ENCODE measurements around the gene CPNE8. TPM values are rescaled to one million over a fixed set of nuclear protein-coding genes. Genes with fewer than 3 reads are reported as not detected.

The CPNE8 gene
- polyA plus RNA-seq, 2 of the 4 experiments (the other 2 are of a cell fraction), result 8.0 to 30.1 TPM

GRCh38 chr12:38911611-38912010, 6.2 kb upstream of the CPNE8 start:
- ChIA-PET POLR2A (no interaction called here), CTCF (interaction anchor here (0.8 to 1.9 kb wide), 5 partner anchors 10 to 584 kb away, joined by 3 to 8 read pairs (median 4); no protein-coding TSS in a partner anchor)
- ATAC-seq (peak in 1 of 2 experiments; percentile 25; a peak in 1 of 6 replicates), FAIRE-seq (no peak), DNase-seq (ENCODE audit: low read depth in 1 of 2, low spot score in 1 of 2) (no peak)
- Histone ChIP-seq H3K4me2 (no peak overlapping the region), H3K4me1 (peaks cover 4% of the 10 kb centered on the region; the same call in 1 of the 3 replicates), H3K4me3 (no peak overlapping the region), H3K9me3 (no peaks in the 10 kb centered on the region), H3K27ac (no peak overlapping the region)
- WGBS (ENCODE audit: missing lambda C conversion rate), result 10% methylated on average over 1 of the region's 1 CpG
- TF ChIP-seq ZNF302 (CRISPR knock-in tag; IDR thresholded peaks at IDR 0.05), result no peak
- TF ChIP-seq ELK1 (IDR thresholded peaks at IDR 0.05; ENCODE audit: low read depth, low read length), result no peak
- peak; percentile 41 to 46; a peak in 3 of 5 replicates for TF ChIP-seq RAD21 (conservative IDR thresholded peaks at IDR 0.05 in 1 of 2, IDR thresholded peaks at IDR 0.05 in 1 of 2)
- peak; percentile 39 for TF ChIP-seq CTCF (IDR thresholded peaks at IDR 0.05)
- TF ChIP-seq REST (IDR thresholded peaks at IDR 0.05), result no peak
- no peak for TF ChIP-seq EP300 (IDR thresholded peaks at IDR 0.05)
- TF ChIP-seq SMC3 (IDR thresholded peaks at IDR 0.05), result peak; percentile 19; the same call in 1 of the 3 replicates
- no peak for TF ChIP-seq USF2 (IDR thresholded peaks at IDR 0.05)
- TF ChIP-seq POLR2AphosphoS2 (conservative IDR thresholded peaks at IDR 0.05; ENCODE audit: low read length), result no peak

GRCh38 chr12:38907201-38907923, 2.0 kb upstream of the CPNE8 start:
- TF ChIP-seq FOXS1 (CRISPR knock-in tag; IDR thresholded peaks at IDR 0.05) (no peak), CEBPB (IDR thresholded peaks at IDR 0.05) (no peak), TP53 (CRISPR knock-in tag; IDR thresholded peaks at IDR 0.05) (no peak), FOSB (CRISPR knock-in tag; IDR thresholded peaks at IDR 0.05) (no peak), HOXB5 (CRISPR knock-in tag; IDR thresholded peaks at IDR 0.05) (no peak), PHF8 (IDR thresholded peaks at IDR 0.05; ENCODE audit: borderline replicate concordance, low read depth) (no peak), NPAS2 (CRISPR knock-in tag; IDR thresholded peaks at IDR 0.05; ENCODE audit: borderline replicate concordance) (no peak), ESRRA (IDR thresholded peaks at IDR 0.05; ENCODE audit: borderline replicate concordance, low read length) (no peak), MAX (IDR thresholded peaks at IDR 0.05) (no peak)
- ChIA-PET CTCF (interaction anchor here (0.6 to 3.5 kb wide), 25 partner anchors 8 to 853 kb away, joined by 3 to 17 read pairs (median 4); no protein-coding TSS in a partner anchor), POLR2A (interaction anchor here (2.5 kb wide), 1 partner anchor 15 kb away, joined by 12 read pairs; no protein-coding TSS in a partner anchor)
- no peak for FAIRE-seq
- Histone ChIP-seq H3K9me3 (no peaks in the 10 kb centered on the region), H3K27ac (peak overlapping the region; percentile 85 to 96), H3K4me2 (peak overlapping the region; percentile 91), H3K4me1 (peaks cover 20% of the 10 kb centered on the region; the same call in 2 of the 3 replicates), H3K4me3 (peak overlapping the region; percentile 61)
- WGBS (ENCODE audit: missing lambda C conversion rate), result 57% methylated on average over 6 of the region's 6 CpGs
- ATAC-seq, result no peak
- DNase-seq (ENCODE audit: low read depth in 1 of 2, low spot score in 1 of 2), result no peak
